Nephron (organoid): ENCODE results near the gene CFAP100.

ENCODE experiments used
- H3K27ac Mint-ChIP-seq, 3 experiments: 2 replicates each; pipeline ENCODE4 v1.8.0; 2020; ENCODE audit warnings: mixed read lengths in 3 of 3, mild to moderate bottlenecking in 2 of 3, moderate library complexity in 1 of 3
- H3K27me3 Mint-ChIP-seq: 2 replicates; pipeline ENCODE4 v1.8.0; 2021; ENCODE audit warnings: low read depth, mild to moderate bottlenecking, moderate library complexity, mixed read lengths
- H3K36me3 Mint-ChIP-seq: 2 replicates; pipeline ENCODE4 v1.8.0; 2020; ENCODE audit warnings: low read depth, mixed read lengths
- H3K4me1 Mint-ChIP-seq: 2 replicates; pipeline ENCODE4 v1.8.0; 2020; ENCODE audit warnings: mixed read lengths
- H3K4me3 Mint-ChIP-seq, 3 experiments: 2 replicates each; pipeline ENCODE4 v1.8.0; 2020; ENCODE audit warnings: mild to moderate bottlenecking in 3 of 3, mixed read lengths in 3 of 3, moderate library complexity in 2 of 3
- H3K9me3 Mint-ChIP-seq: 2 replicates; pipeline ENCODE4 v1.8.0; 2020; ENCODE audit warnings: mixed read lengths
- CTCF ChIP-seq, 3 experiments: fragments of 200-600 bp; sonication (generic); IDR thresholded peaks; one replicate each; pipeline ENCODE4 v1.5.0; 2021; ENCODE audit warnings: antibody characterized with exemption in 3 of 3; ENCODE audit not compliant: unreplicated experiment in 3 of 3

CFAP100 gene

DNA sequence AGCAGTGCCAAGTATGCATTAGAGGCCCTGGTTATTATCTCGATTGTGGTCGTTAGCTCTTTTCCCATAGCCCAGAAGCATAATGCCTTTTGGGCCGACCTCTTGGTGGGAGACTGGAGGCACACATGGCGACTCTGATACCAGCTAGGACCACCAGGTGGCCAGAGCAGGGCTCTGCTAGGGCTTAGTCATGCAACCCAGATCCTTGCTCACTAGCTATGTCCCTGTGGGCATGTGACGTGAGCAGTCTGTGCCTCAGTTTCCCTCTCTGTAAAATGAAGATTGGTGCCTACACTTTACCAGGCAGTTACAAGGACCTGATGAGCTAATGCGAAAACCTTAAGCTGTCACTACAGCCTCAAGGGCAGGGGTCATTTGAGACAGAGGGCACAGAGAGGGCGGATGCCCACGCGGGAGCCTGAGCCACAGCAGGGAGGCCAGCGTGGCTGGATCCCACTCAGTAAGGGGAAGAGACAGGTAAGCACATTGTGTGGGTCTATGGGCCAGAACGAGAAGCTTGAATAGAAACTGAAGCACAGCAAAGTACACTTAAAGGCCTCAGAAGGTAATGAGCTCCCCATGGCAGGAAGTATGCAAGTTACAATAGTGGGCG, 46.3 kb upstream of the CFAP100 start:
- no peak overlapping the region for H3K4me3 Mint-ChIP-seq
- no peaks in the 10 kb centered on the region for H3K4me1 Mint-ChIP-seq
- no peaks in the 10 kb centered on the region for H3K36me3 Mint-ChIP-seq
- no peaks in the 10 kb centered on the region for H3K9me3 Mint-ChIP-seq
- H3K27ac Mint-ChIP-seq = no peak overlapping the region
- peak in 1 of 3 experiments; percentile 14 for TF ChIP-seq CTCF (IDR thresholded peaks at IDR 0.05; ENCODE audit: unreplicated experiment in 3 of 3)
- peaks cover 5% of the 10 kb centered on the region for H3K27me3 Mint-ChIP-seq

- Mint-ChIP-seq H3K27ac (no peak overlapping the region), H3K4me1 (no peaks in the 10 kb centered on the region), H3K4me3 (no peak overlapping the region), H3K27me3 (peaks cover 5% of the 10 kb centered on the region), H3K9me3 (no peaks in the 10 kb centered on the region), H3K36me3 (no peaks in the 10 kb centered on the region)
- TF ChIP-seq CTCF (IDR thresholded peaks at IDR 0.05; ENCODE audit: unreplicated experiment in 3 of 3) = no peak
Measured at GRCh38 chr3:126349071-126349470, 45.6 kb upstream of the CFAP100 start.

- Mint-ChIP-seq H3K4me1 (no peaks in the 10 kb centered on the region), H3K27ac (no peak overlapping the region), H3K36me3 (no peaks in the 10 kb centered on the region), H3K4me3 (no peak overlapping the region), H3K9me3 (no peaks in the 10 kb centered on the region), H3K27me3 (peaks cover 5% of the 10 kb centered on the region)
- no peak for TF ChIP-seq CTCF (IDR thresholded peaks at IDR 0.05; ENCODE audit: unreplicated experiment in 3 of 3)
Measured at GRCh38 chr3:126349611-126350501, 44.9 kb upstream of the CFAP100 start.

DNA sequence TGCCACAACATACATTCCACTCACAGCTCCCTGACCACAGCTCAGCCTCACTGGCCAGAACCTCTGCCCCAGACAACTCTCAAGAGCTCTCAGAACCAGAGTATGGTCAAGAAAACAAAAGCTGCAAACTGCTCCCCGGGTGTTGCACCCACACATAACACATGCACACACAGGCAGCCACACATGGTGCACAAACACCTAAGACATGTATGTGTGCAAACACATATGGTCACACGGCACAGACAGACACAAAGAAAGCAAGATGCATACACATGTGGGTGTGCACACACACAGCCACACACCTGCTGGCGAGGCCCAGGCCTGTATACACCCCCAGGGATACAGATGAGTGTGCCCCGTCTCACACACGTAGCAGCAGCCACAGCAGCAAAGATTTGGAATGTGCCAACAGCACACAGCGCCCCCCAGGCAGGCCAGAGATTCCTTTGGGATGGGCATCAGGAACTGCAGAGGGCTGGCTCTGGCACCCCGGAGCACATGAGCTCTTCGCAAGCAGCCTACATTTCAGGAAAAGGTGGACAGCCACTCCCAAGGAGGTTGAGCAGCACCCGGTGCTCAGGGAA, 44.1 kb upstream of the CFAP100 start:
- Mint-ChIP-seq H3K4me3 (no peak overlapping the region), H3K27me3 (peaks cover 5% of the 10 kb centered on the region), H3K36me3 (no peaks in the 10 kb centered on the region), H3K27ac (no peak overlapping the region), H3K4me1 (peaks cover 4% of the 10 kb centered on the region), H3K9me3 (no peaks in the 10 kb centered on the region)
- TF ChIP-seq CTCF (IDR thresholded peaks at IDR 0.05; ENCODE audit: unreplicated experiment in 3 of 3) = no peak

DNA sequence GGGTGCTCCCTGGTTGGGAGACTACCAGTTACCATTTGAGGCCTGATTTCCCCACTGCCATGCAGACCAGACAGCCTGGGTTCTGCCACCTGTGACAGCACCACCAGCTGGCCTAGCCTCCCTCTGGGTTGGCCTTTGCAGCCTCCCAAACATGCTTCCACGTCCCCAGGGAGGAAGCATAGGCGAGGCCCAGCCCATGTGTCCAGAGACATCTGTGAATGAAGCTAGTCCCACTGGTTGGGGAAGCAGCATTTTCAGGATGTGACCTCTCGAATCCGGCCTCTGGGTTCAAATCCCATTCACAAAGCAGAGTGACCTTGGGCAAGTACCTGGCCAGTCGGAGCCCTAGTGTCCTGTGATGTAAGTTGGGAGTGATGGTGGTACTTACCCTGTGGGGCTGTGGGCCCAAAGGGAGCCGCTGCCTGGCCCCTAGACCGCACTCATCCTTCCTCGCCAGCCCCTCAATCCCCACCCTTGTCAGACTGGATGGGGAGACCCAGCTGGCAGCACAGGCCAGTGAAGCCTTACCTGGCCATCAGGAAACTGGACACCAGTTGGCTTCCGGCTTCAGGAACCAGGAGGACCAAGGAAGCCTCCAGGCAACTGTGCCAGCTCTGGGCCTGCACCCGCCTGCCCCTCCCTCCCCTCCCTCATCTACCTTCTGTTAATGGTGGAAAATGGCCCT, 43.5 kb upstream of the CFAP100 start:
- Mint-ChIP-seq H3K9me3 (no peaks in the 10 kb centered on the region), H3K4me1 (peaks cover 6% of the 10 kb centered on the region), H3K27ac (no peak overlapping the region), H3K4me3 (no peak overlapping the region), H3K36me3 (no peaks in the 10 kb centered on the region), H3K27me3 (peaks cover 6% of the 10 kb centered on the region)
- TF ChIP-seq CTCF (IDR thresholded peaks at IDR 0.05; ENCODE audit: unreplicated experiment in 3 of 3) = no peak
